ENCODE data around the gene MMP26.
"Not testable (repeated sequence)": the region's sequence is repeated elsewhere in the genome, so short reads cannot be mapped to it uniquely, and the experiment has no call there.

MMP26 gene

DNA sequence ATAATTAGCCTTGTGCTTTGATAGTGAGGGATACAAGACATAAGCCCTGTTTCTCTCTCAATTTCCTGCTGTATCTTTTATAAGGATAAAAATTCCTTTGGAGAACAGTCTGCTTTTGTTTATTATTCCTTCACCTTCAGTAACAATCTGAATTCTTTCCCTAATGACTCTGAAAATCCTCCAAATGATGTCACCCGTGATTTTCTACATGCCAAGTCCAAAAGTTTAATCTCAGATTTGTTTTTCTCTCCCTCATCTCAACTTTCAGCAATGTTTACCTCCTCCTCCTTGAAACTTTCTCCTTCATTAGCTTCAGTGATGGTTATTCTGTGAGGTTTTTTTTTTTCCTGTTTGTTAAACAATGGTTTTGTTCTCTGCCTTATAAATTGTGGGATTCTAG, 9.1 kb upstream of the MMP26 start:
- no peak for DNase-seq (ENCODE audit: low read depth)
- TF ChIP-seq, protein P1, sequence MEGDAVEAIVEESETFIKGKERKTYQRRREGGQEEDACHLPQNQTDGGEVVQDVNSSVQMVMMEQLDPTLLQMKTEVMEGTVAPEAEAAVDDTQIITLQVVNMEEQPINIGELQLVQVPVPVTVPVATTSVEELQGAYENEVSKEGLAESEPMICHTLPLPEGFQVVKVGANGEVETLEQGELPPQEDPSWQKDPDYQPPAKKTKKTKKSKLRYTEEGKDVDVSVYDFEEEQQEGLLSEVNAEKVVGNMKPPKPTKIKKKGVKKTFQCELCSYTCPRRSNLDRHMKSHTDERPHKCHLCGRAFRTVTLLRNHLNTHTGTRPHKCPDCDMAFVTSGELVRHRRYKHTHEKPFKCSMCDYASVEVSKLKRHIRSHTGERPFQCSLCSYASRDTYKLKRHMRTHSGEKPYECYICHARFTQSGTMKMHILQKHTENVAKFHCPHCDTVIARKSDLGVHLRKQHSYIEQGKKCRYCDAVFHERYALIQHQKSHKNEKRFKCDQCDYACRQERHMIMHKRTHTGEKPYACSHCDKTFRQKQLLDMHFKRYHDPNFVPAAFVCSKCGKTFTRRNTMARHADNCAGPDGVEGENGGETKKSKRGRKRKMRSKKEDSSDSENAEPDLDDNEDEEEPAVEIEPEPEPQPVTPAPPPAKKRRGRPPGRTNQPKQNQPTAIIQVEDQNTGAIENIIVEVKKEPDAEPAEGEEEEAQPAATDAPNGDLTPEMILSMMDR (conservative IDR thresholded peaks at IDR 0.05; ENCODE audit: low read length), result no peak
- no peak overlapping the region for H3K4me3 ChIP-seq (ENCODE audit: low read length)

DNA sequence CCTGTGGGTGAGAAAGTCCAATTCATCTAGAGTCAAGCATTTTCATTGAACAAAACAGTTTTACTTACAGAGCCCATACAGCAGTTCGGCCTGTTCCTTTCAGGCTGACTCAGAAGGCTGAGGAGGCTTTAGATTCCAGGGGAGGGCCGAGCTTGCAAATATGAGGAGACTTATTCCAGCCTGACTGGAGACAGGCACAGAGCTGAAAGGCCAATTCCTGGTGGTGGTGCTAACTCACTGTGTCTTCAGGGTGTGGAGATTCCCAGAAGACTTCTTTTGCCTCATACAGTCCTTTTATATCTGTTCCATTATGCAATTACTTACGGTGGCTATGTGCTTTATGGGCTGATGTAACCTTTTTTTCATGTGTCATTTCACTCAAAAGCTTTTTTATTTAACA, 7.0 kb upstream of the MMP26 start, which contains the start of gene OR51E2:
OR51E2 (minus strand) TSS at position 269 of the 400 bp plus-strand sequence. CDS start 15,142 bp downstream, outside the sequence.
- DNase-seq (ENCODE audit: low read depth), result peak; percentile 1
- TF ChIP-seq, protein P1 (conservative IDR thresholded peaks at IDR 0.05; ENCODE audit: low read length), result no peak
- no peak within 1 kb of the TSS for H3K4me3 ChIP-seq (ENCODE audit: low read length)

DNA sequence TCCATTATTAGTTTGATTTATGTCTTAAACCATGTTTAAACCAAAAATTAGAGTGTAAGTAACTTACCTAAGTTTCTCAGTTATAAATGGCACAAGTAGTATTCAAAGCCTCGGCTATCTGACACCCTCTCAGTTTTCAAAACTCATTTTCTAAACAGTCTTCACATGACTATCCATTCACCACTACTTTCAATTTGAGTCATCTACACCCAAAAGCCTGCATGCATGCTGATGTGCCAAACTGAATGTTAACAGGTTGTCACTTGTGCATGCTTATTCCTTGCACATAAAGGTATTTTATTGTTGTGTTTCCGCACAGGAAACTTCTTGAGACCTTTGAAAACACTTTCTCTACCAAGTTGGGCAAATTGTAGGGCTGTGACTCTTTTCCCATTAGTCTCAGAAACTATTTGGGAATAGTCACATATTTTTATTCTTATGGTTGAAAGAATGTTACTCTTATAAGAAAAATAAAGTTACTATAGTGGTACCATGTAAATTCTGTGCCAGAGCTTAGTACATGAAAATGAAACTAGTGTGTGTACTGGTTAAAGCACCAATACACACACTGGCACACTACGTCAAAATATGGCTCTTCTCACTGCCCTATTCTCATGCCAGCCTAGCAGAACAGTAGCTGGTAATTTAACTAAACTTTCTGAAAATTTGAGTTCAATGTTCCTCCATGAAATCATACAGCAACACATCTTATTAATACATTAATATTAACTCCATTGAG, 4.7 kb upstream of the MMP26 start:
- TF ChIP-seq, protein P1 (conservative IDR thresholded peaks at IDR 0.05; ENCODE audit: low read length), result no peak
- no peak for DNase-seq (ENCODE audit: low read depth)
- H3K4me3 ChIP-seq (ENCODE audit: low read length), result no peak overlapping the region

DNA sequence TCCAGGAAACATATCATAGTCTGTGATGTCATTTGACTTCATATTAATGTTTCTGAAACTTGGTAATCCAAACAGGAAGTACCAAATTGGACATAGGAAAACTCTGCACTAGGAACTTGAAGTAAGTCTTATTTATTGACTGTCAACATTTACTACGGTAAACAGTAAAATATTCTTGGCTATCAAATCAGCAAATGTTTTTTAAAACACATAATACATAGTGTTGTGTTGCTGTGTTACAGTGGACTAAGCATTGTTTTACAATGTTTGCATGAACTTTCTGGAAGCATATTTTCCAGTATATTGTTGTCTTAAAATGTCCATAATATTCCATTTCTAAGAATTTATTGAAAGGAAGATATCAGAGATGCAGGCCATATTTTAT, 4.2 kb upstream of the MMP26 start:
- no peak for DNase-seq (ENCODE audit: low read depth)
- H3K4me3 ChIP-seq (ENCODE audit: low read length), result no peak overlapping the region
- TF ChIP-seq, protein P1 (conservative IDR thresholded peaks at IDR 0.05; ENCODE audit: low read length), result no peak

DNA sequence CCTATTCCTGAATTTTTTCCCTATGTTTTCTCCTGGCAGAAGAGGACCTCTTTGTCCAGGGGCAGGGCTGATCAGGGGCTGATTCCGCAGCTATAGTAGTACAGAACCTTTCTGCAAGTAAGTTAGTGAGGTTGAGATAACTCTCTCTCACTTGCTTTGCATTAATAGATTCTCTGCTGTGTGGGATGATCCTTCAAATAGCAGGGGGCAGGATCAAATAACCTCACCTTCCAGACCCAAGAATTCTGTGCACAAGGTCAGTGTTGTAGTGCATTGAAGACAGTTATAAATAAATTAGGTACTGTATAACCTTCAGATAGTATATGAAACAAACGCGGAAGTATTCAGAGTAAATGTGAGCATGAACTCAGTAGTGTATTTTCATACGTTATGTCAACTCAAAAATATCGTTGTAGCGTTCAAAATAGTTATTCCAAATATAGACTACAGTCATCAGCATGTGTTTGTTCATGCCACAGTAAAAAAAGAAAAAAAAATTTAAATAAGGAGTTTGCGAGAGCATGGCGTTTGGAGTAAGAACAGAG, 278 bp downstream of the MMP26 start:
- no peak overlapping the region for H3K4me3 ChIP-seq (ENCODE audit: low read length)
- DNase-seq (ENCODE audit: low read depth), result no peak
- TF ChIP-seq, protein P1 (conservative IDR thresholded peaks at IDR 0.05; ENCODE audit: low read length), result no peak

DNA sequence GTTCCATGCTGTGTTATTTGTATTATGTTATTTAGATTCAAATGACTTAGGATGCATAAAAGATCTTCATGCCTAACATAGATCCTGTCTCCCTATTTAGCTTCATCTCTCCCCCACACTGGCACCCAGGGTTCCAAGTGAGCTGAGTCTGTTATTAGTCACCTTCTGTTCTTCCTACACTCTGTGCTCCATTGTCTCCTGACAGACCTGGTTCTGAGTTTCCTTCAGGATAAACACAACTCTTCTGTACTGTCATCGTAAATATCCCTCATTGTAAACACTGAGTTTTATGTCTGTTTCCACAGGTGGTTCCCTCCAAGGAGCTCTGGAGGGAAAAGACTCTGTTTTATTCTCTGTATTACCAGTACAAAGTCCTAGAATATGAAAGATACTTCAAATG, 8.7 kb downstream of the MMP26 start:
- H3K4me3 ChIP-seq (ENCODE audit: low read length), result no peak overlapping the region
- TF ChIP-seq, protein P1 (conservative IDR thresholded peaks at IDR 0.05; ENCODE audit: low read length), result no peak
- DNase-seq (ENCODE audit: low read depth), result no peak

DNA sequence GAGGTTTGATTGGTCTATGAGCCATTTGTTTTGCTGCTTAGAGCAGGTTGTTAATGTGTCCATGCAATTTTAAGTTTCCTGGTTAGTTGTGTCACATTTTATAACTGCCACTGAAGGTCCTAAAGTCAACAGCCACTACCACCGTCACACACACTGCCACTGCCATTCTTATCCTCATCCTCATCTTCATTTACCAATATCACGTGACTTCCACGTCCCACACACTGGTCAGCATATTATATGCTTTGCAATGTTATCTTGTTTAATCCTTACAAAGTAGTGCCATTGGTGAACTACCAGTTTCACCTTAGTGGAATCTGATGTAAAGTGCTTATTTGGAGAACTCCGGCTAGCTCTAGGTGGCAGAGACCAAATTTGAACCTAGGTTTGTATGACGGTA, 9.7 kb downstream of the MMP26 start:
- no peak overlapping the region for H3K4me3 ChIP-seq (ENCODE audit: low read length)
- TF ChIP-seq, protein P1 (conservative IDR thresholded peaks at IDR 0.05; ENCODE audit: low read length), result no peak
- no peak for DNase-seq (ENCODE audit: low read depth)

DNA sequence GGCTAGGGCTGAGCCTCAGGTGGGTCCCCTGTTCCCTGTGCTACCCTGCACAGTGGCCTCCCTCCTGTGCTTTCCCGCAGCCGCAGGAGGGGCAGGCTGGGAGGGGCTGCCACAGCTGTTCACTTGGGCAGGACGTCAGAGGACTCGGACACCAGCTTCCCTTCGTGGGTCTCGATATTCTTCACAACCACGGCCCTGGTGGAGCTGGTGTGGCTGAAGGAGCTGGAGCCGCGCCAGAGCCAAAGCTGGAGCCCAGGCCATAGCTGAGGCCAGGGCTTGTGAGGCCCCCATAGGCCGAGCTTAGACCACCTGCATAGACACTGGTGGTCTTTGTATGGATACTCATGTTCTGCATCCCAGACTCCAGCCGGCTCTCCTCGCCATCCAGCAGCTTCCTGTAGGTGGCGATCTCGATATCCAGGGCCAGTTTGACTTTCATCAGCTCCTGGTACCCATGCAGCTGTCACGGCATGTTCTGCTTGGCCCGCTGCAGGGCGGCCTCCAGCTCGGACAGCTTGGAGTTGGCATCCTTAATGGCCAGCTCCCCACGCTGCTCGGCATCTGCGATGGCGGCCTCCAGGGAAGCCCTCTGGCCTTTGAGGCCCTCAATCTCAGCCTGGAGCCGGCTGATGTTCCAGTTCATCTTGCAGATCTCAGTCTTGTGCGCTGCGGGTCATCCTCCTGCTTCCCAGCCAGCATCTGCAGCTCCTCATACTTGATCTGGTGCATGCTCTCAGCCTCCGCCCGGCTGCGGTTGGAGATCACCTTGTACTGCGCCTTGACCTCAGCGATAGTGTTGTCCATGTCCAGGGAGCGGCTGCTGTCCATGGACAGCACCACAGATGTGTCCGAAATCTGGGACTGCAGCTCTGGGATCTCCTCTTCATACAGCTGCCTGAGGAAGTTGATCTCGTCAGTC, 18.3 kb downstream of the MMP26 start:
- not testable (repeated sequence) for DNase-seq (ENCODE audit: low read depth); H3K4me3 ChIP-seq (ENCODE audit: low read length)

All from AG10803 (cell line).